ENCODE results near the gene USP9Y. TPM values are rescaled to one million over a fixed set of nuclear protein-coding genes. Genes with fewer than 3 reads are reported as not detected.
"Not testable (repeated sequence)": the region's sequence is repeated elsewhere in the genome, so short reads cannot be mapped to it uniquely, and the experiment has no call there.

Gene USP9Y
- total RNA-seq, 2 experiments from 2014 or later = 12.4 to 15.6 TPM

- CTCF ChIA-PET (ENCODE audit: unreplicated experiment) = no interaction called here
Measured at GRCh38 chrY:12661745-12662681, 39.0 kb upstream of the USP9Y start.

DNA sequence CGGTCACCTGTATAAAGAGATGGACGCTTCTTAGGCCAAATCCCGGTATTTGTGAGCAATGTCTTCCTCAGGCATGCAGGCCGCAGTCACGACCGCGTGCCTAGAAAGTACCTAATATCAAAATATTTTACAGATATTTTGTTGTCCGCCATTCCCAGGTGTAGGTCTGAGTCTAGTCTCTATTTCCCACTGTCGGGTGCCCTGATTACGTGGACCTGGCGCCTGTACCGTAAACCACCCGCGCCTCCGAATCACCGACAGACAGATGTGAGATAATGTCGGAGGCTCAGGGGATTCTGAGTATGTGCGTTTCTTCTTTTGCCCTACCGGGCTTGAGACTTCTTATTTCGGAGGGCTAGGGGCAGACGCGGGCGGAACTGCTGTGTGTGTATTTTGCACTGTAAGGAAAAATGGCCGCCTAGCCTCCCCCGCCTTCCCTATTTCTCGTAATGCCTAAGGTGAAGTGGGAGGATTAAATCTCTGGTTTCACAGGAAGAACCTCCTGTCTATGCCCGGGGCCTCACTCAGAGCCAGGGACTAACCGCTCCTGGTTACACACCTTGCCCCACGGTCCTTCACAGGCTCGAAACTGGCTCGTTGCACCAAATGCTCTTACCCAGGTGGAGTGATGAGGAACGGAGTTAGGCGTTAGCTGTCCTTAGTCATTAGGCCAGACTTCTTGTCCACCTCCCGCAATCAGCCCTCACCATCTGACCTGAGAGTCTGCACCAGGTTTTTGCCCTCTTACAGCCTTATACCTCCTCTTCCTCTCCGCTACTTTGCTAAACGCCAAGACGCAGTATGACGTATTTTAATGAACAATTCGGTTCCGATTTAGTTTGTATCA is 38.1 kb upstream of the USP9Y start:
- H4K20me1 ChIP-seq (ENCODE audit: insufficient read depth, low read length) = no peaks in the 10 kb centered on the region
- peak overlapping the region; percentile 94 for H3K4me3 ChIP-seq (ENCODE audit: low read depth, low read length, poor library complexity, severe bottlenecking)
- peaks cover 36% of the 10 kb centered on the region for H3K36me3 ChIP-seq (ENCODE audit: insufficient read depth, low read length)
- no peaks in the 10 kb centered on the region for H3K9me2 ChIP-seq (ENCODE audit: insufficient read depth, low read length)
- peak overlapping the region; percentile 29; the same call in 1 of the 2 replicates for H2AFZ ChIP-seq (ENCODE audit: low read length)
- no TSS peak for BruUV-seq (replicated peaks)
- TF ChIP-seq, protein P1, sequence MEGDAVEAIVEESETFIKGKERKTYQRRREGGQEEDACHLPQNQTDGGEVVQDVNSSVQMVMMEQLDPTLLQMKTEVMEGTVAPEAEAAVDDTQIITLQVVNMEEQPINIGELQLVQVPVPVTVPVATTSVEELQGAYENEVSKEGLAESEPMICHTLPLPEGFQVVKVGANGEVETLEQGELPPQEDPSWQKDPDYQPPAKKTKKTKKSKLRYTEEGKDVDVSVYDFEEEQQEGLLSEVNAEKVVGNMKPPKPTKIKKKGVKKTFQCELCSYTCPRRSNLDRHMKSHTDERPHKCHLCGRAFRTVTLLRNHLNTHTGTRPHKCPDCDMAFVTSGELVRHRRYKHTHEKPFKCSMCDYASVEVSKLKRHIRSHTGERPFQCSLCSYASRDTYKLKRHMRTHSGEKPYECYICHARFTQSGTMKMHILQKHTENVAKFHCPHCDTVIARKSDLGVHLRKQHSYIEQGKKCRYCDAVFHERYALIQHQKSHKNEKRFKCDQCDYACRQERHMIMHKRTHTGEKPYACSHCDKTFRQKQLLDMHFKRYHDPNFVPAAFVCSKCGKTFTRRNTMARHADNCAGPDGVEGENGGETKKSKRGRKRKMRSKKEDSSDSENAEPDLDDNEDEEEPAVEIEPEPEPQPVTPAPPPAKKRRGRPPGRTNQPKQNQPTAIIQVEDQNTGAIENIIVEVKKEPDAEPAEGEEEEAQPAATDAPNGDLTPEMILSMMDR (conservative IDR thresholded peaks at IDR 0.05; ENCODE audit: low read length) = no peak
- TF ChIP-seq EZH2phosphoT487 (IDR thresholded peaks at IDR 0.05; ENCODE audit: borderline replicate concordance, low read depth, low read length) = no peak
- peak overlapping the region; percentile 89 for H3K27ac ChIP-seq (ENCODE audit: low read depth, low read length, poor library complexity, severe bottlenecking)
- peak; percentile 52 for DNase-seq (ENCODE audit: low spot score)
- H3K4me1 ChIP-seq (ENCODE audit: insufficient read depth, low read length, poor library complexity, severe bottlenecking) = peaks cover 19% of the 10 kb centered on the region
- intact Hi-C loops (cut with micrococcal nuclease; ENCODE audit: unreplicated experiment) = loop anchor here (5.0 to 10.0 kb wide), 3 partner anchors 244 to 1042 kb away; partner anchors contain the start of gene TMSB4Y
- peaks cover 49% of the 10 kb centered on the region for H3K79me2 ChIP-seq (ENCODE audit: insufficient read depth, low read depth, low read length)
- H3K4me2 ChIP-seq (ENCODE audit: low read length) = peak overlapping the region; percentile 63
- CTCF ChIA-PET (ENCODE audit: unreplicated experiment) = no interaction called here
- POLR2A ChIA-PET = no interaction called here
- no peaks in the 10 kb centered on the region for H3K9me3 ChIP-seq (ENCODE audit: low read length)

More at GRCh38 chrY:12661745-12662681, 39.0 kb upstream of the USP9Y start:
- Histone ChIP-seq H3K9me2 (ENCODE audit: insufficient read depth, low read length) (no peaks in the 10 kb centered on the region), H3K4me2 (ENCODE audit: low read length) (peak overlapping the region; percentile 66), H4K20me1 (ENCODE audit: insufficient read depth, low read length) (no peaks in the 10 kb centered on the region), H3K4me3 (ENCODE audit: low read depth, low read length, poor library complexity, severe bottlenecking) (peak overlapping the region; percentile 94), H3K4me1 (ENCODE audit: insufficient read depth, low read length, poor library complexity, severe bottlenecking) (peaks cover 19% of the 10 kb centered on the region), H3K9me3 (ENCODE audit: low read length) (no peaks in the 10 kb centered on the region), H3K27ac (ENCODE audit: low read depth, low read length, poor library complexity, severe bottlenecking) (peak overlapping the region; percentile 89), H2AFZ (ENCODE audit: low read length) (peak overlapping the region; percentile 77; the same call in 1 of the 2 replicates), H3K36me3 (ENCODE audit: insufficient read depth, low read length) (peaks cover 29% of the 10 kb centered on the region), H3K79me2 (ENCODE audit: insufficient read depth, low read depth, low read length) (peaks cover 45% of the 10 kb centered on the region)
- intact Hi-C loops (cut with micrococcal nuclease; ENCODE audit: unreplicated experiment) = loop anchor here (5.0 to 10.0 kb wide), 3 partner anchors 245 to 1043 kb away; partner anchors contain the start of gene TMSB4Y
- BruUV-seq (replicated peaks) = TSS peak; percentile 92
- POLR2A ChIA-PET = interaction anchor here (0.6 to 0.8 kb wide), 2 partner anchors 11 to 352 kb away, joined by 3 read pairs; no protein-coding TSS in a partner anchor
- TF ChIP-seq, protein P1 (conservative IDR thresholded peaks at IDR 0.05; ENCODE audit: low read length) = no peak
- no peak for TF ChIP-seq EZH2phosphoT487 (IDR thresholded peaks at IDR 0.05; ENCODE audit: borderline replicate concordance, low read depth, low read length)
- DNase-seq (ENCODE audit: low spot score) = peak; percentile 88

- peaks cover 44% of the 10 kb centered on the region for H3K36me3 ChIP-seq (ENCODE audit: insufficient read depth, low read length)
- BruUV-seq (replicated peaks); H4K20me1 ChIP-seq (ENCODE audit: insufficient read depth, low read length); DNase-seq (ENCODE audit: low spot score); H3K9me3 ChIP-seq (ENCODE audit: low read length); POLR2A ChIA-PET; H3K9me2 ChIP-seq (ENCODE audit: insufficient read depth, low read length); H2AFZ ChIP-seq (ENCODE audit: low read length); CTCF ChIA-PET (ENCODE audit: unreplicated experiment): not testable (repeated sequence)
- peak overlapping the region; percentile 94 for H3K4me3 ChIP-seq (ENCODE audit: low read depth, low read length, poor library complexity, severe bottlenecking)
- H3K4me2 ChIP-seq (ENCODE audit: low read length) = peak overlapping the region; percentile 63
- peak overlapping the region; percentile 89 for H3K27ac ChIP-seq (ENCODE audit: low read depth, low read length, poor library complexity, severe bottlenecking)
- peaks cover 53% of the 10 kb centered on the region for H3K79me2 ChIP-seq (ENCODE audit: insufficient read depth, low read depth, low read length)
- H3K4me1 ChIP-seq (ENCODE audit: insufficient read depth, low read length, poor library complexity, severe bottlenecking) = peaks cover 19% of the 10 kb centered on the region
- intact Hi-C loops (cut with micrococcal nuclease; ENCODE audit: unreplicated experiment) = loop anchor here (5.0 to 10.0 kb wide), 3 partner anchors 243 to 1041 kb away; partner anchors contain the start of gene TMSB4Y
Measured at GRCh38 chrY:12663845-12664244, 37.2 kb upstream of the USP9Y start.

Data from OCI-LY7 (cell line).